ENCODE results near the gene CFDP1.

CFDP1 gene

DNA sequence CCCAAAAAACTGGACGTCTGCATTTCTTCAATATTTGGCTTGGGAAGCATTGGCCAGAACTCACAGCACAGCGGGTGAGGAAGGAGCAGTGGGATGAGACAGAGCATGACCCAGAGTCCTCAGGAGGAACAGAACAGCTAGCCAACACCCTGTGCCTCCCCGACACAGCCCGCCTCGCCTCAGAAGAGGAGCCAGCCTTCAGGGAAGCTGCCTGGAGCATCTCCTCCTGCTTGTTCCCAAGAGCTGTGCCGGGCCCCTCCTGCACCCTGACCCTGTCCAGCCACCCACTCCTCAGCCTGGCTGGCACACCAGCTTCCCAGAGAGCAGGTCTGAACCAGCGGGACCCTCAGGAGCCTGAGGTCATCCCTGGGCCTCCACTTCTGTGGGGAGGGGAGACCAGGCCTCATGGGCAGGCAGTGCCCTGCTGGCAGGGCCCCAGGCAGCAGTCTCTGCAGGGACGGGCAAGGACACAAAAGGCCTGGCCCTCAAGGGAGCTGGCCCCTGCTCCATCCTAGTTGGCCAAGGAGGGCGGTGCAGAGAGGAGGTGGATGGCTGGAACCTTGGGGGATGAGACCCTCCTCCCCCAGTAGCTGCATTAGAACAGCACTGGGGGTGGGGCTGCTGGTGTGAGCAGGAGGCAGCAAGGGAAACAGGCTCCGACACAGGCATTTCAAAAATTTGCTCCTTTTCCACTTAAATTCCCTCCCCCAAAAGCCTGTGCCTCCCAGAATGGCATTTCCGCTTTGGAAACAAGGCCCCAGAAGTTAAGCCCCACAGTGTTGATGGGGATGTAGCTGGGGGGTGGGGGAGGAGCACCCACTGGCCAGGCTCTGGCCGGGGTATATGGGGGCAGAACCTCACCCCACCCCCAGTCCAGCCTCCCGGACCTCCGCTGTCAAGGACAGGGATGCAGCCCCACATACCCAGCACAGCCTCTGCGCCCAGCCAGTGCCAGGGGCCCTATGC, 180.1 kb downstream of the CFDP1 start:
- Histone ChIP-seq H3K36me3 (ENCODE audit: control insufficient read depth, low read length) (no peaks in the 10 kb centered on the region), H3K4me3 (ENCODE audit: low read length) (no peak overlapping the region), H3K4me2 (ENCODE audit: low read length) (no peak overlapping the region), H4K20me1 (ENCODE audit: control insufficient read depth, insufficient read depth, low read depth, low read length) (peaks cover 9% of the 10 kb centered on the region; the same call in 1 of the 2 replicates), H3K4me1 (ENCODE audit: control insufficient read depth, low read length) (0 out of 2 replicates have a peak, but pooled peaks cover 6% of the 10 kb centered on the region), H3K27ac (ENCODE audit: low read depth, low read length) (no peak overlapping the region), H3K27me3 (ENCODE audit: control insufficient read depth, low read length) (peaks cover 13% of the 10 kb centered on the region), H3K9me3 (ENCODE audit: control insufficient read depth, insufficient read depth, low read length) (no peaks in the 10 kb centered on the region), H3F3A (ENCODE audit: control insufficient read depth, insufficient read depth) (no peaks in the 10 kb centered on the region), H3K79me2 (ENCODE audit: control insufficient read depth, low read length) (no peaks in the 10 kb centered on the region), H3K9me2 (replicated peaks; ENCODE audit: control insufficient read depth, low read length) (no peaks in the 10 kb centered on the region)
- TF ChIP-seq EZH2phosphoT487 (IDR thresholded peaks at IDR 0.05; ENCODE audit: borderline replicate concordance, low read length) = no peak
- TF ChIP-seq, protein P1, sequence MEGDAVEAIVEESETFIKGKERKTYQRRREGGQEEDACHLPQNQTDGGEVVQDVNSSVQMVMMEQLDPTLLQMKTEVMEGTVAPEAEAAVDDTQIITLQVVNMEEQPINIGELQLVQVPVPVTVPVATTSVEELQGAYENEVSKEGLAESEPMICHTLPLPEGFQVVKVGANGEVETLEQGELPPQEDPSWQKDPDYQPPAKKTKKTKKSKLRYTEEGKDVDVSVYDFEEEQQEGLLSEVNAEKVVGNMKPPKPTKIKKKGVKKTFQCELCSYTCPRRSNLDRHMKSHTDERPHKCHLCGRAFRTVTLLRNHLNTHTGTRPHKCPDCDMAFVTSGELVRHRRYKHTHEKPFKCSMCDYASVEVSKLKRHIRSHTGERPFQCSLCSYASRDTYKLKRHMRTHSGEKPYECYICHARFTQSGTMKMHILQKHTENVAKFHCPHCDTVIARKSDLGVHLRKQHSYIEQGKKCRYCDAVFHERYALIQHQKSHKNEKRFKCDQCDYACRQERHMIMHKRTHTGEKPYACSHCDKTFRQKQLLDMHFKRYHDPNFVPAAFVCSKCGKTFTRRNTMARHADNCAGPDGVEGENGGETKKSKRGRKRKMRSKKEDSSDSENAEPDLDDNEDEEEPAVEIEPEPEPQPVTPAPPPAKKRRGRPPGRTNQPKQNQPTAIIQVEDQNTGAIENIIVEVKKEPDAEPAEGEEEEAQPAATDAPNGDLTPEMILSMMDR (IDR thresholded peaks at IDR 0.05; ENCODE audit: low read depth, low read length, poor library complexity, severe bottlenecking) = no peak

DNA sequence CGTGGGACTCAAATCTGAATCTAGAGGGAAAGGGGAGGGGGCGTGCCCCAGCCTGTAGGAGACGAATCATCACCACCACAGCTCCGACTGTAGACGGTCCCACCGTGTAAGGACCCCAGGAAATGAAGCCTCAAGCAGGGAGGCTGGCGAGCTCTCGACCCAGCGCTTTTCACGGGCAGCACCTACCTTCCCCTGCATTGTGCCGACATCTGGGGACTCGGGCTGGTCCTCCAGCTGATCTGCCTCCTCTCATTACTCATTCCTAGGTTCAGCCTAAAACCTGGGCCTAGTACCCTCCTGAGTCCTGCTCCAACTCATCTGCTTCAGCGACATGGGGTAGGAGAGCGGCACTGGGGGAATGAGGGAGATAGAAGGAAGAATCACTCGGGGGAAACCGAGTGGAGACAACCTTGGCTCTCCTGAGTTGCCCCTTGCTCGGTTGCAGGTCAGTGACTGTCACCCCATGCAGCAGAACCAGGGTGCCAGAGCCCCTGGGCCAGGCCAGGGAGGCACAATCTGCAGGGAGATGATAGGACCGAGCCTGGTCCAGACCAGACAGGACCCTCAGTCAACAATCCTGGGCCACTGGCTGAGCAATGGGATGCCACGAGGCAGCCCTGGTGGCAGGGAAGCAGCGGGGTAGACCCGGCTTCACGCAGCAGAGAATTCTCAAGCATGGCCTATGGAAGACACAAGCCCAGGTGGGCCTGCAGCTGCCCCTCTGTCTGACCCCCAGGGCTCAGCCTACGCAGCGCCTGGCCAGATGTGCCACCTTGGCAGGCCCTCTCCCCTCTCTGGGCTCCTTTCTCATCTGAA, 181.0 kb downstream of the CFDP1 start:
- Histone ChIP-seq H3K4me1 (ENCODE audit: control insufficient read depth, low read length) (0 out of 2 replicates have a peak, but pooled peaks cover 6% of the 10 kb centered on the region), H3K27ac (ENCODE audit: low read depth, low read length) (no peak overlapping the region), H3K4me3 (ENCODE audit: low read length) (no peak overlapping the region), H3K79me2 (ENCODE audit: control insufficient read depth, low read length) (no peaks in the 10 kb centered on the region), H3K9me3 (ENCODE audit: control insufficient read depth, insufficient read depth, low read length) (no peaks in the 10 kb centered on the region), H3K9me2 (replicated peaks; ENCODE audit: control insufficient read depth, low read length) (no peaks in the 10 kb centered on the region), H3K36me3 (ENCODE audit: control insufficient read depth, low read length) (no peaks in the 10 kb centered on the region), H3K4me2 (ENCODE audit: low read length) (peak overlapping the region; percentile 39), H3K27me3 (ENCODE audit: control insufficient read depth, low read length) (peaks cover 13% of the 10 kb centered on the region), H4K20me1 (ENCODE audit: control insufficient read depth, insufficient read depth, low read depth, low read length) (peaks cover 9% of the 10 kb centered on the region; the same call in 1 of the 2 replicates), H3F3A (ENCODE audit: control insufficient read depth, insufficient read depth) (no peaks in the 10 kb centered on the region)
- TF ChIP-seq EZH2phosphoT487 (IDR thresholded peaks at IDR 0.05; ENCODE audit: borderline replicate concordance, low read length) = no peak

DNA sequence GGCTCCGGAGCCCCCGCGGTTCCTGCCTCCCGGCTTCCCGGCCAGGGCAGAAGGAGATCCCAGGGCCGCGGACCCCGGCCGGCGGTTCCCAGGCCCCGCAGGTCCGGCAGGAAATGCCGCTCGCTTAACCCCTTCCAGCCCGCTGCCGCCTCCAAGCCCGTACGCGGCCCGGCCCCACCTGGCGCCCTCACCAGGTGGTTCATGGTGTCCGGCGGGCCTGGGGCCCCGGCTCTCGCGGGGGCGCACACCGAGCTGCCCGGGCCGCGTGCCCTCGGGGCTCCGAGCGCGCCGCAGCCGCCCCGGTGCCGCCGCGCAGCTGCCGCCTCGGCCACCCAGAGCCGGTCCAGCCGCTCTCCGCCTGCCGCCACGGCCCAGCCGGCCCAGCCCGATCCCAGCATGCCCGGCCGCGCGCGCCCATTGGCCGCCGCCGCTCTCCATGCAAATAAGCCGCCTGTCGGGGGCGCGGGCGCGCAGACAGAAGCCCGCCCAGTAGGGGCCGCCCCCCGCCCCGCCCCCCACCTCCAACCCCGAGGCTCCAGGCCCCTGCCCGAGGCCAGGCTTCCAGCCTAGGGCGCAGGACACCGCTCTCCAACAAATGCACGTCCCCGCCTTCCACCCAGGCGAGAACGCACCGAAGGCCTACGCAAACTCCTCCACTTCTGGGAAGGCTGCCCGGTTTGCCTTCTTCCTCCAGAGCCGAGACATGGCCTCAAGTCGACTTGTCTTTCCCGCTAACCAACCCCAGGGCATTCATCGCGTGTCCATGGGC, 181.8 kb downstream of the CFDP1 start, which contains the start of gene BCAR1:
Gene BCAR1 (minus strand): TSS at position 345 of the 769 bp plus-strand sequence. CDS start 142 bp downstream, at position 203.
- H3K9me3 ChIP-seq (ENCODE audit: control insufficient read depth, insufficient read depth, low read length) = no peaks in the 10 kb centered on the region
- no peaks in the 10 kb centered on the region for H3K9me2 ChIP-seq (replicated peaks; ENCODE audit: control insufficient read depth, low read length)
- H3K4me3 ChIP-seq (ENCODE audit: low read length) = peak within 1 kb of the TSS; percentile 71
- no peaks in the 10 kb centered on the region for H3F3A ChIP-seq (ENCODE audit: control insufficient read depth, insufficient read depth)
- H3K27ac ChIP-seq (ENCODE audit: low read depth, low read length) = no peak within 1 kb of the TSS
- H3K27me3 ChIP-seq (ENCODE audit: control insufficient read depth, low read length) = peaks cover 13% of the 10 kb centered on the region
- no peaks in the 10 kb centered on the region for H3K36me3 ChIP-seq (ENCODE audit: control insufficient read depth, low read length)
- TF ChIP-seq EZH2phosphoT487 (IDR thresholded peaks at IDR 0.05; ENCODE audit: borderline replicate concordance, low read length) = no peak
- 0 out of 2 replicates have a peak, but pooled peaks cover 6% of the 10 kb centered on the region for H3K4me1 ChIP-seq (ENCODE audit: control insufficient read depth, low read length)
- peak within 1 kb of the TSS; percentile 64 for H3K4me2 ChIP-seq (ENCODE audit: low read length)
- H3K79me2 ChIP-seq (ENCODE audit: control insufficient read depth, low read length) = no peaks in the 10 kb centered on the region
- H4K20me1 ChIP-seq (ENCODE audit: control insufficient read depth, insufficient read depth, low read depth, low read length) = peaks cover 9% of the 10 kb centered on the region; the same call in 1 of the 2 replicates

All from DOHH2 (cell line).